HepG2 (cell line): ENCODE results near the gene PFN1. TPM values are rescaled to one million over a fixed set of nuclear protein-coding genes. Genes with fewer than 3 reads are reported as not detected.

Source experiments
- AGO2 ChIP-seq: fragments of 200-400 bp; formaldehyde crosslinking; optimal IDR thresholded peaks from 2 replicates; pipeline ENCODE3; 2017; ENCODE audit warnings: mild to moderate bottlenecking, low read depth, low read length, moderate library complexity
- ATRX ChIP-seq: sonication (generic); formaldehyde crosslinking; IDR thresholded peaks from 2 replicates; pipeline ENCODE4 v1.4.0; 2020; ENCODE audit warnings: missing genetic modification reagents, borderline replicate concordance
- FLYWCH1 ChIP-seq: sonication (generic); formaldehyde crosslinking; IDR thresholded peaks from 2 replicates; pipeline ENCODE4 v1.8.1; 2023; ENCODE audit warnings: mild to moderate bottlenecking, missing genetic modification reagents
- GABPB1 ChIP-seq: IDR thresholded peaks from 2 replicates; pipeline ENCODE4 v1.6.1; 2016; ENCODE audit warnings: mild to moderate bottlenecking, missing genetic modification reagents, moderate library complexity, missing compliant biosample characterization
- KMT2B ChIP-seq: IDR thresholded peaks from 2 replicates; pipeline ENCODE4 v1.6.1; 2016; ENCODE audit warnings: missing genetic modification reagents, missing compliant biosample characterization
- SAFB2 ChIP-seq: sonication (generic); formaldehyde crosslinking; IDR thresholded peaks from 2 replicates; pipeline ENCODE4 v1.5.1; 2020; ENCODE audit warnings: missing genetic modification reagents, low read depth, mild to moderate bottlenecking, borderline replicate concordance
- TAF1 ChIP-seq: sonication (generic); formaldehyde crosslinking; IDR thresholded peaks from 2 replicates; pipeline ENCODE4 v1.4.0; 2020; ENCODE audit warnings: missing genetic modification reagents
- ZBTB38 ChIP-seq: sonication (generic); formaldehyde crosslinking; IDR thresholded peaks from 2 replicates; pipeline ENCODE4 v1.5.1; 2020; ENCODE audit warnings: mild to moderate bottlenecking, missing genetic modification reagents
- ZFX ChIP-seq: sonication (generic); formaldehyde crosslinking; IDR thresholded peaks from 2 replicates; pipeline ENCODE4 v1.4.0; 2020; ENCODE audit warnings: mild to moderate bottlenecking, low read depth, missing genetic modification reagents, moderate library complexity
- ZNF333 ChIP-seq: sonication (generic); formaldehyde crosslinking; IDR thresholded peaks from 2 replicates; pipeline ENCODE4 v1.4.0; 2020; ENCODE audit warnings: mild to moderate bottlenecking, missing genetic modification reagents, borderline replicate concordance
- ZNF34 ChIP-seq: sonication (generic); formaldehyde crosslinking; IDR thresholded peaks from 2 replicates; pipeline ENCODE4 v1.4.0; 2020; ENCODE audit warnings: mild to moderate bottlenecking, missing genetic modification reagents, borderline replicate concordance
- ZNF816 ChIP-seq: sonication (generic); formaldehyde crosslinking; IDR thresholded peaks from 2 replicates; pipeline ENCODE4 v1.8.0; 2022; ENCODE audit warnings: missing genetic modification reagents, mild to moderate bottlenecking, borderline replicate concordance
- polyA plus RNA-seq, 8 experiments: library from polyadenylated mRNA; depleted of rRNA in 3 of 8; stranded (reverse) in 7 of 8; unstranded in 1 of 8; fragments of >200 nt; fragmentation: Illumina TruSeq in 4 of 8; extraction: Trizol in 4 of 8; gene quantifications; 2 replicates each; pipeline versions ENCODE4 v1.2.1 to v1.2.3, GENCODE V29; 2011 to 2016; ENCODE audit warnings: low read depth in 4 of 8, missing spikeins in 1 of 8, mixed read lengths in 1 of 8; ENCODE audit not compliant: insufficient read depth in 1 of 8
- total RNA-seq, 5 experiments: library from RNA; depleted of rRNA; stranded (reverse); fragments of >200 nt; fragmentation: Illumina TruSeq; extraction: Trizol; gene quantifications; 2 replicates each; pipeline ENCODE4 v1.2.3, GENCODE V29; 2016; ENCODE audit warnings: low read depth in 1 of 5
- TF ChIP-seq, protein P1 (sequence below): sonication (generic); formaldehyde crosslinking; IDR thresholded peaks from 2 replicates; pipeline ENCODE4 v1.4.0; 2020; ENCODE audit warnings: mild to moderate bottlenecking, missing genetic modification reagents
- TF ChIP-seq, protein P2 (sequence below): sonication (generic); formaldehyde crosslinking; IDR thresholded peaks from 2 replicates; pipeline ENCODE4 v1.8.1; 2023; ENCODE audit warnings: mild to moderate bottlenecking, moderate library complexity, missing genetic modification reagents
- TF ChIP-seq, protein P3 (sequence below): sonication (generic); formaldehyde crosslinking; IDR thresholded peaks from 2 replicates; pipeline ENCODE4 v1.9.0; 2021; ENCODE audit warnings: missing genetic modification reagents, borderline replicate concordance
- TF ChIP-seq, protein P4 (sequence below): sonication (generic); formaldehyde crosslinking; IDR thresholded peaks from 2 replicates; pipeline ENCODE4 v1.9.0; 2021; ENCODE audit warnings: missing genetic modification reagents, mild to moderate bottlenecking, borderline replicate concordance
- TF ChIP-seq, protein P5 (sequence below): sonication (generic); formaldehyde crosslinking; IDR thresholded peaks from 2 replicates; pipeline ENCODE4 v1.4.0; 2020; ENCODE audit warnings: missing genetic modification reagents, borderline replicate concordance

The PFN1 gene
- total and polyA plus RNA-seq, 2 of the 13 experiments (the other 11 are each of a cell fraction or from before 2014, with no cell fraction given), result 494 to 613 TPM

DNA sequence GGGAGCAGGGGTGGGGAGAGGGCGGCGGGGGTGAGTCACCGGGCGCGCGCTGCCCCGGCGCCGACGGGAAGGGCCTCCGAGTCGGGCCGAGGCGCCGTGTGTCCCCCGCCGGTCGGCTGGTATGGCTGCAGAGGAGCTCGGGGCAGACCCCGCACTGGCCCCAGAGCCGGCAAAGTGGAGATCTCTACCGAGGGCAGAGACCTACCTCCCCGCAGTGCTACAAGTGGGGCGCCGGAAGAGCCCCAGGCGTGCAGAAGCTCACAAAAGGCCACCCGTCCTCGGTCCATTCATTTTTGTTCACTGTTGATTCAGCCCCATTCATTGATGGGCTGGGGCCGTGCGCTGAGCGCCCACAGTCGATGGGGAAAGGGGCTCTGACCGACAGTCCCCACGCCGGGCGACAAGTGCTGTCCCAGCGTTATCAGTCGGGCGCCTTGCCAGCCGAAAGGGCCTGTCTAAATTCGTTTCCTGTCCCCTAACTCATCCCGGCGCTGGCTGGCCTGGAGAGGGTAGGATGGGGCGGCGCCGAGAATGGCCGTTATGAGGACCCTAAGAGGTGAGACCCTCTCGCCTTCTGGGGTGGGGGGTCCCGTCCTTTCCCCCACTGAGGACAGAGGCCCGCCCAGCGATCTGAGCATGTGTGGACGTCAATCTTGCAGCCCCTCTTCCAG, 1.9 kb upstream of the PFN1 start (continued):
- TF ChIP-seq ATRX (CRISPR knock-in tag) (no peak), TAF1 (peak; percentile 62), KMT2B (0 out of 2 replicates have a peak, but pooled peaks have one; percentile 5), SAFB2 (peak; percentile 48), ZFX (CRISPR knock-in tag) (peak; percentile 52; the same call in 1 of the 2 replicates), AGO2 (peak; percentile 58), FLYWCH1 (CRISPR knock-in tag) (peak; percentile 42; the same call in 1 of the 2 replicates), ZNF333 (CRISPR knock-in tag) (no peak), GABPB1 (peak; percentile 50; the same call in 1 of the 2 replicates), ZNF816 (CRISPR knock-in tag) (0 out of 2 replicates have a peak, but pooled peaks have one; percentile 14), ZNF34 (no peak), ZBTB38 (CRISPR knock-in tag) (0 out of 2 replicates have a peak, but pooled peaks have one; percentile 15)
- TF ChIP-seq, protein P1, sequence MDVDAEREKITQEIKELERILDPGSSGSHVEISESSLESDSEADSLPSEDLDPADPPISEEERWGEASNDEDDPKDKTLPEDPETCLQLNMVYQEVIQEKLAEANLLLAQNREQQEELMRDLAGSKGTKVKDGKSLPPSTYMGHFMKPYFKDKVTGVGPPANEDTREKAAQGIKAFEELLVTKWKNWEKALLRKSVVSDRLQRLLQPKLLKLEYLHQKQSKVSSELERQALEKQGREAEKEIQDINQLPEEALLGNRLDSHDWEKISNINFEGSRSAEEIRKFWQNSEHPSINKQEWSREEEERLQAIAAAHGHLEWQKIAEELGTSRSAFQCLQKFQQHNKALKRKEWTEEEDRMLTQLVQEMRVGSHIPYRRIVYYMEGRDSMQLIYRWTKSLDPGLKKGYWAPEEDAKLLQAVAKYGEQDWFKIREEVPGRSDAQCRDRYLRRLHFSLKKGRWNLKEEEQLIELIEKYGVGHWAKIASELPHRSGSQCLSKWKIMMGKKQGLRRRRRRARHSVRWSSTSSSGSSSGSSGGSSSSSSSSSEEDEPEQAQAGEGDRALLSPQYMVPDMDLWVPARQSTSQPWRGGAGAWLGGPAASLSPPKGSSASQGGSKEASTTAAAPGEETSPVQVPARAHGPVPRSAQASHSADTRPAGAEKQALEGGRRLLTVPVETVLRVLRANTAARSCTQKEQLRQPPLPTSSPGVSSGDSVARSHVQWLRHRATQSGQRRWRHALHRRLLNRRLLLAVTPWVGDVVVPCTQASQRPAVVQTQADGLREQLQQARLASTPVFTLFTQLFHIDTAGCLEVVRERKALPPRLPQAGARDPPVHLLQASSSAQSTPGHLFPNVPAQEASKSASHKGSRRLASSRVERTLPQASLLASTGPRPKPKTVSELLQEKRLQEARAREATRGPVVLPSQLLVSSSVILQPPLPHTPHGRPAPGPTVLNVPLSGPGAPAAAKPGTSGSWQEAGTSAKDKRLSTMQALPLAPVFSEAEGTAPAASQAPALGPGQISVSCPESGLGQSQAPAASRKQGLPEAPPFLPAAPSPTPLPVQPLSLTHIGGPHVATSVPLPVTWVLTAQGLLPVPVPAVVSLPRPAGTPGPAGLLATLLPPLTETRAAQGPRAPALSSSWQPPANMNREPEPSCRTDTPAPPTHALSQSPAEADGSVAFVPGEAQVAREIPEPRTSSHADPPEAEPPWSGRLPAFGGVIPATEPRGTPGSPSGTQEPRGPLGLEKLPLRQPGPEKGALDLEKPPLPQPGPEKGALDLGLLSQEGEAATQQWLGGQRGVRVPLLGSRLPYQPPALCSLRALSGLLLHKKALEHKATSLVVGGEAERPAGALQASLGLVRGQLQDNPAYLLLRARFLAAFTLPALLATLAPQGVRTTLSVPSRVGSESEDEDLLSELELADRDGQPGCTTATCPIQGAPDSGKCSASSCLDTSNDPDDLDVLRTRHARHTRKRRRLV (CRISPR knock-in tag), result peak; percentile 80; the same call in 1 of the 2 replicates
- TF ChIP-seq, protein P2, sequence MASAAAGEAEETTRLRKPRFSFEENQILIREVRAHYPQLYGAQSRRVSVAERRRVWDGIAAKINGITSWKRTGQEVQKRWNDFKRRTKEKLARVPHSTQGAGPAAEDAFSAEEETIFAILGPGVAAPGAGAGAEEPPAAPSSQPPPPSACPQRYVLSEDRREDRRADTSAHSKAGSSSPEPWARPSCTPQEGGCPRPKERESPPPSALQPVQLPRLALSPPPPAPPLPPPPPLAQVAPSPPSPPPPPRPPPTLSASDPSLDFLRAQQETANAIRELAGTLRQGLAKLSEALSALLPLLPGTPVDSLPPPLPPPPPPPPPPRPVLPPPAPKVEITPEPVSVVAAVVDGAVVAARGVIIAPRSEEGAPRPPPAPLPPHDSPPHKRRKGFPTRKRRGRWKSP (CRISPR knock-in tag), result peak; percentile 15; the same call in 1 of the 2 replicates
- TF ChIP-seq, protein P3, sequence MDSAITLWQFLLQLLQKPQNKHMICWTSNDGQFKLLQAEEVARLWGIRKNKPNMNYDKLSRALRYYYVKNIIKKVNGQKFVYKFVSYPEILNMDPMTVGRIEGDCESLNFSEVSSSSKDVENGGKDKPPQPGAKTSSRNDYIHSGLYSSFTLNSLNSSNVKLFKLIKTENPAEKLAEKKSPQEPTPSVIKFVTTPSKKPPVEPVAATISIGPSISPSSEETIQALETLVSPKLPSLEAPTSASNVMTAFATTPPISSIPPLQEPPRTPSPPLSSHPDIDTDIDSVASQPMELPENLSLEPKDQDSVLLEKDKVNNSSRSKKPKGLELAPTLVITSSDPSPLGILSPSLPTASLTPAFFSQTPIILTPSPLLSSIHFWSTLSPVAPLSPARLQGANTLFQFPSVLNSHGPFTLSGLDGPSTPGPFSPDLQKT (CRISPR knock-in tag), result no peak
- TF ChIP-seq, protein P4, sequence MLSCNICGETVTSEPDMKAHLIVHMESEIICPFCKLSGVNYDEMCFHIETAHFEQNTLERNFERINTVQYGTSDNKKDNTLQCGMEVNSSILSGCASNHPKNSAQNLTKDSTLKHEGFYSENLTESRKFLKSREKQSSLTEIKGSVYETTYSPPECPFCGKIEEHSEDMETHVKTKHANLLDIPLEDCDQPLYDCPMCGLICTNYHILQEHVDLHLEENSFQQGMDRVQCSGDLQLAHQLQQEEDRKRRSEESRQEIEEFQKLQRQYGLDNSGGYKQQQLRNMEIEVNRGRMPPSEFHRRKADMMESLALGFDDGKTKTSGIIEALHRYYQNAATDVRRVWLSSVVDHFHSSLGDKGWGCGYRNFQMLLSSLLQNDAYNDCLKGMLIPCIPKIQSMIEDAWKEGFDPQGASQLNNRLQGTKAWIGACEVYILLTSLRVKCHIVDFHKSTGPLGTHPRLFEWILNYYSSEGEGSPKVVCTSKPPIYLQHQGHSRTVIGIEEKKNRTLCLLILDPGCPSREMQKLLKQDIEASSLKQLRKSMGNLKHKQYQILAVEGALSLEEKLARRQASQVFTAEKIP (CRISPR knock-in tag), result no peak
- TF ChIP-seq, protein P5, sequence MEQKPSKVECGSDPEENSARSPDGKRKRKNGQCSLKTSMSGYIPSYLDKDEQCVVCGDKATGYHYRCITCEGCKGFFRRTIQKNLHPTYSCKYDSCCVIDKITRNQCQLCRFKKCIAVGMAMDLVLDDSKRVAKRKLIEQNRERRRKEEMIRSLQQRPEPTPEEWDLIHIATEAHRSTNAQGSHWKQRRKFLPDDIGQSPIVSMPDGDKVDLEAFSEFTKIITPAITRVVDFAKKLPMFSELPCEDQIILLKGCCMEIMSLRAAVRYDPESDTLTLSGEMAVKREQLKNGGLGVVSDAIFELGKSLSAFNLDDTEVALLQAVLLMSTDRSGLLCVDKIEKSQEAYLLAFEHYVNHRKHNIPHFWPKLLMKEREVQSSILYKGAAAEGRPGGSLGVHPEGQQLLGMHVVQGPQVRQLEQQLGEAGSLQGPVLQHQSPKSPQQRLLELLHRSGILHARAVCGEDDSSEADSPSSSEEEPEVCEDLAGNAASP (CRISPR knock-in tag), result peak; percentile 3; the same call in 1 of the 2 replicates
